Esophagus squamous epithelium (tissue), 5 donors: ENCODE measurements around the gene HES7. TPM values are rescaled to one million over a fixed set of nuclear protein-coding genes. Genes with fewer than 3 reads are reported as not detected.
A peak's percentile ranks its signal among the peaks of the same experiment; 100 is the strongest.

ENCODE experiments used
- DNase-seq: peaks from one replicate; lab custom pipeline; 2025; lab: John Stamatoyannopoulos, UW
- H3K27ac ChIP-seq, 4 donors: fragments of 200-600 bp; sonication (generic); one replicate each; pipeline ENCODE4 v1.5.1; 2016 to 2019; ENCODE audit warnings: mild to moderate bottlenecking in 1 of 4
- H3K27me3 ChIP-seq, 4 donors: fragments of 200-600 bp; sonication (generic); 1 replicate in 3 of 4; 2 replicates in 1 of 4; pipeline versions ENCODE4 v1.5.1 to v1.6.0; 2017 to 2021; ENCODE audit warnings: antibody characterized with exemption in 1 of 4
- H3K36me3 ChIP-seq, 3 donors: fragments of 200-600 bp; sonication (generic); one replicate each; pipeline ENCODE4 v1.5.1; 2016 to 2019
- H3K4me1 ChIP-seq, 3 donors: fragments of 200-600 bp; sonication (generic); one replicate each; pipeline ENCODE4 v1.5.1; 2017 to 2019
- H3K4me3 ChIP-seq, 4 donors: fragments of 200-600 bp; sonication (generic); 1 replicate in 3 of 4; 2 replicates in 1 of 4; pipeline ENCODE4 v1.5.1; 2016 to 2019; ENCODE audit warnings: mild to moderate bottlenecking in 2 of 4, moderate library complexity in 1 of 4
- H3K9me3 ChIP-seq, 3 donors: fragments of 200-600 bp; sonication (generic); one replicate each; pipeline ENCODE4 v1.5.1; 2016 to 2019
- POLR2A ChIP-seq, 4 donors: fragments of 450-650 bp; IDR thresholded peaks; one replicate each; pipeline ENCODE4 v1.6.1; 2017; ENCODE audit warnings: antibody characterized with exemption in 4 of 4, mild to moderate bottlenecking in 4 of 4, moderate library complexity in 3 of 4
- WGBS, 2 donors: methylation state at CpG; one replicate each; pipeline ENCODE4 v1.1.5; 2018; 5-methylcytosine and 5-hydroxymethylcytosine counted together
- intact Hi-C: fragments of 100-400 bp; cut with DNase I; formaldehyde crosslinking; loops from one replicate; pipeline ENCODE4 v1.15.0; 2022
- total RNA-seq, 4 donors: library from RNA; depleted of rRNA; stranded (reverse); fragments of >200 nt; gene quantifications; one replicate each; pipeline ENCODE4 v1.1.0, GENCODE V29; 2016
- TF ChIP-seq, protein P1 (sequence below), 6 experiments: fragments of 450-650 bp in 4 of 6; fragments of 200-600 bp in 2 of 6; sonication (generic) in 2 of 6; IDR thresholded peaks; one replicate each; pipeline ENCODE4 v1.5.1; 2016 to 2019; ENCODE audit warnings: antibody characterized with exemption in 6 of 6, mild to moderate bottlenecking in 4 of 6, moderate library complexity in 4 of 6
- donor health status: DM: yes; HTN: yes; CAD: no.

HES7 gene
- total RNA-seq, 4 donors from 2014 or later, result not detected

- 2 to 7% methylated on average over 16 to 22 of the region's 24 CpGs for WGBS, 2 donors
- peak overlapping the region in 3 of 4 donors; percentile 58 to 74 (median 66) for H3K4me3 ChIP-seq
- no peak overlapping the region for H3K27ac ChIP-seq
- peaks cover 0 to 74% (median 2%) of the 10 kb centered on the region in 4 donors for H3K27me3 ChIP-seq
- intact Hi-C loops, result no loop called here
- H3K4me1 ChIP-seq, result peaks cover 52 to 80% (median 62%) of the 10 kb centered on the region in 3 donors
- no peak for TF ChIP-seq POLR2A (IDR thresholded peaks at IDR 0.05)
- TF ChIP-seq, protein P1, sequence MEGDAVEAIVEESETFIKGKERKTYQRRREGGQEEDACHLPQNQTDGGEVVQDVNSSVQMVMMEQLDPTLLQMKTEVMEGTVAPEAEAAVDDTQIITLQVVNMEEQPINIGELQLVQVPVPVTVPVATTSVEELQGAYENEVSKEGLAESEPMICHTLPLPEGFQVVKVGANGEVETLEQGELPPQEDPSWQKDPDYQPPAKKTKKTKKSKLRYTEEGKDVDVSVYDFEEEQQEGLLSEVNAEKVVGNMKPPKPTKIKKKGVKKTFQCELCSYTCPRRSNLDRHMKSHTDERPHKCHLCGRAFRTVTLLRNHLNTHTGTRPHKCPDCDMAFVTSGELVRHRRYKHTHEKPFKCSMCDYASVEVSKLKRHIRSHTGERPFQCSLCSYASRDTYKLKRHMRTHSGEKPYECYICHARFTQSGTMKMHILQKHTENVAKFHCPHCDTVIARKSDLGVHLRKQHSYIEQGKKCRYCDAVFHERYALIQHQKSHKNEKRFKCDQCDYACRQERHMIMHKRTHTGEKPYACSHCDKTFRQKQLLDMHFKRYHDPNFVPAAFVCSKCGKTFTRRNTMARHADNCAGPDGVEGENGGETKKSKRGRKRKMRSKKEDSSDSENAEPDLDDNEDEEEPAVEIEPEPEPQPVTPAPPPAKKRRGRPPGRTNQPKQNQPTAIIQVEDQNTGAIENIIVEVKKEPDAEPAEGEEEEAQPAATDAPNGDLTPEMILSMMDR (IDR thresholded peaks at IDR 0.05), result no peak
- no peaks in the 10 kb centered on the region for H3K9me3 ChIP-seq
- no peak for DNase-seq
- no peaks in the 10 kb centered on the region for H3K36me3 ChIP-seq
These were observed 646 bp upstream of the HES7 start for GRCh38 chr17:8124350-8125153.

DNA sequence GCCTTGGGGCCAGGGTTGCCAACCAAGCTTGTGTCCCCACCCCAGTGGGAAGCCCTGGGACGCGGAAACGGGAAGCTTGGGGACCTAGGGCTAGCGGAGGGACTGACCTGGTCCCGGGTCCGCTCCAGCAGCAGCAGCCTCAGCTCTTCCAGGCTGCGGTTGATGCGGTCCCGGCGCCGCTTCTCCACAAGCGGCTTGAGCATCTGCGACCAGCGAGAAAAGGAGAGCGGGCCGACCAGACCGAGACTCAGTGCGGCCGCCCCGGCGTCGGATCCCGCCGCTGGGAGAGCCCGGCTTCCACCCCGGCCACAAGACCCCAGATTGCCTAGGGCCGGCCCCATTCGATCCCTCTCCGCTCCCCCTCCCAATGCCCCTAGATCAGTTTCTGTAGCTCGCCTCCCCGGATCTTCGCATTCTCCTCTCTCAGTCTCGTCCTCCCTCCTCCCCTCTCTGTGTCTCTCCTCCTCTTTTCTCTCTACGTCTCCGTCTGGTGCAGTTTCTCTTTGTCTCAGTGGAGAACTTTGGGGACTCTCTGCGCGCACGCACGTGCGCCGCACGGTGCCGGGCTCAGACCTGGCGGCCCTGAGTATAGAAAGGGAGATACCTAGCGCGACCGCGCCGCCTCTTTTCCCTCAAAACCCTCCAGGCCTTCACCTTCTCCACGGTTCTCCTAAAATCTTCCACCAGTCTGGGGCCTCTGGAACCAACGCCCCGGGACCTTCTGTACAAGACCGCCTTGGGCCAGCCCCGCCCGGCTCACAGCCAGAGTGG is 797 bp downstream of the HES7 start:
- Histone ChIP-seq H3K27ac (peak overlapping the region in 2 of 4 donors; percentile 43 to 44), H3K9me3 (no peaks in the 10 kb centered on the region), H3K36me3 (no peaks in the 10 kb centered on the region), H3K4me3 (peak overlapping the region; percentile 30 to 74 (median 62)), H3K27me3 (peaks cover 0 to 61% (median 2%) of the 10 kb centered on the region in 4 donors), H3K4me1 (peaks cover 57 to 89% (median 69%) of the 10 kb centered on the region in 3 donors)
- DNase-seq, result no peak
- intact Hi-C loops, result no loop called here
- 1% methylated on average over 41 to 47 of the region's 55 CpGs for WGBS, 2 donors
- TF ChIP-seq POLR2A (IDR thresholded peaks at IDR 0.05), result no peak
- TF ChIP-seq, protein P1 (IDR thresholded peaks at IDR 0.05), result no peak

GRCh38 chr17:8122422-8122923 is 1.4 kb downstream of the HES7 start:
- peak overlapping the region in 3 of 4 donors; percentile 28 to 44 (median 43) for H3K27ac ChIP-seq
- 1% methylated on average over 24 to 25 of the region's 29 CpGs for WGBS, 2 donors
- H3K36me3 ChIP-seq, result no peaks in the 10 kb centered on the region
- no peak for DNase-seq
- H3K4me3 ChIP-seq, result peak overlapping the region; percentile 30 to 74 (median 62)
- peaks cover 0 to 61% (median 2%) of the 10 kb centered on the region in 4 donors for H3K27me3 ChIP-seq
- intact Hi-C loops, result no loop called here
- no peaks in the 10 kb centered on the region for H3K9me3 ChIP-seq
- TF ChIP-seq, protein P1 (IDR thresholded peaks at IDR 0.05), result no peak
- no peak for TF ChIP-seq POLR2A (IDR thresholded peaks at IDR 0.05)
- H3K4me1 ChIP-seq, result peaks cover 63 to 93% (median 76%) of the 10 kb centered on the region in 3 donors

GRCh38 chr17:8121681-8122421 is 2.1 kb downstream of the HES7 start:
- Histone ChIP-seq H3K36me3 (no peaks in the 10 kb centered on the region), H3K27ac (peak overlapping the region in 3 of 4 donors; percentile 13 to 31 (median 28)), H3K9me3 (no peaks in the 10 kb centered on the region), H3K4me3 (peak overlapping the region; percentile 30 to 74 (median 62)), H3K27me3 (peaks cover 0 to 64% (median 2%) of the 10 kb centered on the region in 4 donors), H3K4me1 (peaks cover 66 to 93% (median 77%) of the 10 kb centered on the region in 3 donors)
- DNase-seq, result no peak
- TF ChIP-seq, protein P1 (IDR thresholded peaks at IDR 0.05), result peak in 4 of 6 experiments; percentile 19 to 48 (median 32)
- no peak for TF ChIP-seq POLR2A (IDR thresholded peaks at IDR 0.05)
- intact Hi-C loops, result no loop called here
- 0% methylated on average over 11 to 25 of the region's 76 CpGs for WGBS, 2 donors
